ENCODE results near the gene NOP53. TPM values are rescaled to one million over a fixed set of nuclear protein-coding genes. Genes with fewer than 3 reads are reported as not detected.
A peak's percentile ranks its signal among the peaks of the same experiment; 100 is the strongest.
"Not testable (repeated sequence)": the region's sequence is repeated elsewhere in the genome, so short reads cannot be mapped to it uniquely, and the experiment has no call there.

The NOP53 gene
- total RNA-seq, 1 donor from 2014 or later, result 93.9 TPM

- Histone ChIP-seq H3K27ac (ENCODE audit: low read depth, low read length) (peak overlapping the region; percentile 92), H3K9me3 (ENCODE audit: control insufficient read depth in 3 of 3, low read length in 3 of 3) (no peaks in the 10 kb centered on the region), H3K36me3 (ENCODE audit: control insufficient read depth in 3 of 3, insufficient read depth in 3 of 3, low read length in 3 of 3) (peaks cover 43 to 44% (median 43%) of the 10 kb centered on the region in 3 donors), H3K9ac (ENCODE audit: low read depth in 1 of 3, low read length in 3 of 3) (peak overlapping the region in 2 of 3 donors; percentile 50 to 89), H3K4me3 (ENCODE audit: low read length in 3 of 3) (peak overlapping the region; percentile 23 to 83 (median 52)), H3K27me3 (ENCODE audit: control insufficient read depth in 3 of 3, insufficient read depth in 3 of 3, low read length in 3 of 3) (no peaks in the 10 kb centered on the region), H3K4me1 (ENCODE audit: control insufficient read depth in 3 of 3, insufficient read depth in 3 of 3, low read length in 3 of 3) (peaks cover 43 to 57% (median 43%) of the 10 kb centered on the region in 3 donors)
These were observed 36.4 kb downstream of the NOP53 start for GRCh38 chr19:47781590-47782262.

- Histone ChIP-seq H3K4me3 (ENCODE audit: low read length in 3 of 3) (no peak overlapping the region), H3K9me3 (ENCODE audit: control insufficient read depth in 3 of 3, low read length in 3 of 3) (no peaks in the 10 kb centered on the region), H3K36me3 (ENCODE audit: control insufficient read depth in 3 of 3, insufficient read depth in 3 of 3, low read length in 3 of 3) (peaks cover 32 to 35% (median 35%) of the 10 kb centered on the region in 3 donors), H3K27ac (ENCODE audit: low read depth, low read length) (peak overlapping the region; percentile 62), H3K27me3 (ENCODE audit: control insufficient read depth in 3 of 3, insufficient read depth in 3 of 3, low read length in 3 of 3) (no peaks in the 10 kb centered on the region), H3K9ac (ENCODE audit: low read depth in 1 of 3, low read length in 3 of 3) (no peak overlapping the region), H3K4me1 (ENCODE audit: control insufficient read depth in 3 of 3, insufficient read depth in 3 of 3, low read length in 3 of 3) (peaks cover 18 to 33% (median 26%) of the 10 kb centered on the region in 3 donors)
These were observed 41.2 kb downstream of the NOP53 start for GRCh38 chr19:47786566-47786965.

- peaks cover 27 to 31% (median 28%) of the 10 kb centered on the region in 3 donors for H3K36me3 ChIP-seq (ENCODE audit: control insufficient read depth in 3 of 3, insufficient read depth in 3 of 3, low read length in 3 of 3)
- H3K9ac ChIP-seq (ENCODE audit: low read depth in 1 of 3, low read length in 3 of 3); H3K27me3 ChIP-seq (ENCODE audit: control insufficient read depth in 3 of 3, insufficient read depth in 3 of 3, low read length in 3 of 3); H3K4me3 ChIP-seq (ENCODE audit: low read length in 3 of 3); H3K9me3 ChIP-seq (ENCODE audit: control insufficient read depth in 3 of 3, low read length in 3 of 3): not testable (repeated sequence)
- peak overlapping the region; percentile 62 for H3K27ac ChIP-seq (ENCODE audit: low read depth, low read length)
- peaks cover 11 to 26% (median 18%) of the 10 kb centered on the region in 3 donors for H3K4me1 ChIP-seq (ENCODE audit: control insufficient read depth in 3 of 3, insufficient read depth in 3 of 3, low read length in 3 of 3)
These were observed 42.0 kb downstream of the NOP53 start for GRCh38 chr19:47787307-47787706.

GRCh38 chr19:47789811-47790210 lies 44.5 kb downstream of the NOP53 start:
- peaks cover 10 to 13% (median 13%) of the 10 kb centered on the region in 3 donors for H3K36me3 ChIP-seq (ENCODE audit: control insufficient read depth in 3 of 3, insufficient read depth in 3 of 3, low read length in 3 of 3)
- not testable (repeated sequence) for H3K27ac ChIP-seq (ENCODE audit: low read depth, low read length); H3K4me3 ChIP-seq (ENCODE audit: low read length in 3 of 3); H3K9me3 ChIP-seq (ENCODE audit: control insufficient read depth in 3 of 3, low read length in 3 of 3); H3K27me3 ChIP-seq (ENCODE audit: control insufficient read depth in 3 of 3, insufficient read depth in 3 of 3, low read length in 3 of 3); H3K9ac ChIP-seq (ENCODE audit: low read depth in 1 of 3, low read length in 3 of 3)
- peaks cover 10 to 19% (median 15%) of the 10 kb centered on the region in 3 donors for H3K4me1 ChIP-seq (ENCODE audit: control insufficient read depth in 3 of 3, insufficient read depth in 3 of 3, low read length in 3 of 3)

GRCh38 chr19:47790398-47790814 lies 45.1 kb downstream of the NOP53 start:
- Histone ChIP-seq H3K27ac (ENCODE audit: low read depth, low read length) (no peak overlapping the region), H3K9me3 (ENCODE audit: control insufficient read depth in 3 of 3, low read length in 3 of 3) (no peaks in the 10 kb centered on the region)

GRCh38 chr19:47792616-47793015 lies 47.3 kb downstream of the NOP53 start:
- Histone ChIP-seq H3K4me3 (ENCODE audit: low read length in 3 of 3) (no peak overlapping the region), H3K27ac (ENCODE audit: low read depth, low read length) (no peak overlapping the region), H3K9ac (ENCODE audit: low read depth in 1 of 3, low read length in 3 of 3) (no peak overlapping the region), H3K36me3 (ENCODE audit: control insufficient read depth in 3 of 3, insufficient read depth in 3 of 3, low read length in 3 of 3) (peaks cover 0 to 2% (median 0%) of the 10 kb centered on the region in 3 donors), H3K9me3 (ENCODE audit: control insufficient read depth in 3 of 3, low read length in 3 of 3) (no peaks in the 10 kb centered on the region), H3K27me3 (ENCODE audit: control insufficient read depth in 3 of 3, insufficient read depth in 3 of 3, low read length in 3 of 3) (no peaks in the 10 kb centered on the region), H3K4me1 (ENCODE audit: control insufficient read depth in 3 of 3, insufficient read depth in 3 of 3, low read length in 3 of 3) (peaks cover 0 to 5% (median 0%) of the 10 kb centered on the region in 3 donors)

More at GRCh38 chr19:47790398-47790814, 45.1 kb downstream of the NOP53 start:
- Histone ChIP-seq H3K36me3 (ENCODE audit: control insufficient read depth in 3 of 3, insufficient read depth in 3 of 3, low read length in 3 of 3) (peaks cover 6 to 10% (median 9%) of the 10 kb centered on the region in 3 donors), H3K9ac (ENCODE audit: low read depth in 1 of 3, low read length in 3 of 3) (peak overlapping the region in 1 of 3 donors; percentile 16), H3K27me3 (ENCODE audit: control insufficient read depth in 3 of 3, insufficient read depth in 3 of 3, low read length in 3 of 3) (no peaks in the 10 kb centered on the region), H3K4me1 (ENCODE audit: control insufficient read depth in 3 of 3, insufficient read depth in 3 of 3, low read length in 3 of 3) (peaks cover 10 to 19% (median 15%) of the 10 kb centered on the region in 3 donors), H3K4me3 (ENCODE audit: low read length in 3 of 3) (no peak overlapping the region)

- Histone ChIP-seq H3K9ac (ENCODE audit: low read depth in 1 of 3, low read length in 3 of 3) (no peak overlapping the region), H3K9me3 (ENCODE audit: control insufficient read depth in 3 of 3, low read length in 3 of 3) (no peaks in the 10 kb centered on the region), H3K4me1 (ENCODE audit: control insufficient read depth in 3 of 3, insufficient read depth in 3 of 3, low read length in 3 of 3) (no peaks in the 10 kb centered on the region)
These were observed 49.2 kb downstream of the NOP53 start for GRCh38 chr19:47794526-47794925.

GRCh38 chr19:47796785-47797184 lies 51.4 kb downstream of the NOP53 start:
- no peaks in the 10 kb centered on the region for H3K9me3 ChIP-seq (ENCODE audit: control insufficient read depth in 3 of 3, low read length in 3 of 3)

More at GRCh38 chr19:47794526-47794925, 49.2 kb downstream of the NOP53 start:
- Histone ChIP-seq H3K4me3 (ENCODE audit: low read length in 3 of 3) (no peak overlapping the region), H3K36me3 (ENCODE audit: control insufficient read depth in 3 of 3, insufficient read depth in 3 of 3, low read length in 3 of 3) (no peaks in the 10 kb centered on the region), H3K27ac (ENCODE audit: low read depth, low read length) (no peak overlapping the region), H3K27me3 (ENCODE audit: control insufficient read depth in 3 of 3, insufficient read depth in 3 of 3, low read length in 3 of 3) (peaks cover 0 to 9% (median 0%) of the 10 kb centered on the region in 3 donors)

GRCh38 chr19:47797996-47798903 lies 52.9 kb downstream of the NOP53 start:
- Histone ChIP-seq H3K27me3 (ENCODE audit: control insufficient read depth in 3 of 3, insufficient read depth in 3 of 3, low read length in 3 of 3) (peaks cover 0 to 9% (median 0%) of the 10 kb centered on the region in 3 donors), H3K4me3 (ENCODE audit: low read length in 3 of 3) (no peak overlapping the region), H3K36me3 (ENCODE audit: control insufficient read depth in 3 of 3, insufficient read depth in 3 of 3, low read length in 3 of 3) (no peaks in the 10 kb centered on the region), H3K4me1 (ENCODE audit: control insufficient read depth in 3 of 3, insufficient read depth in 3 of 3, low read length in 3 of 3) (no peaks in the 10 kb centered on the region), H3K9me3 (ENCODE audit: control insufficient read depth in 3 of 3, low read length in 3 of 3) (no peaks in the 10 kb centered on the region), H3K27ac (ENCODE audit: low read depth, low read length) (no peak overlapping the region), H3K9ac (ENCODE audit: low read depth in 1 of 3, low read length in 3 of 3) (no peak overlapping the region)

More at GRCh38 chr19:47796785-47797184, 51.4 kb downstream of the NOP53 start:
- Histone ChIP-seq H3K9ac (ENCODE audit: low read depth in 1 of 3, low read length in 3 of 3) (no peak overlapping the region), H3K27ac (ENCODE audit: low read depth, low read length) (no peak overlapping the region), H3K4me1 (ENCODE audit: control insufficient read depth in 3 of 3, insufficient read depth in 3 of 3, low read length in 3 of 3) (no peaks in the 10 kb centered on the region), H3K4me3 (ENCODE audit: low read length in 3 of 3) (no peak overlapping the region), H3K36me3 (ENCODE audit: control insufficient read depth in 3 of 3, insufficient read depth in 3 of 3, low read length in 3 of 3) (no peaks in the 10 kb centered on the region), H3K27me3 (ENCODE audit: control insufficient read depth in 3 of 3, insufficient read depth in 3 of 3, low read length in 3 of 3) (peaks cover 0 to 9% (median 0%) of the 10 kb centered on the region in 3 donors)
